Medulla oblongata (tissue), 1 donor: ENCODE measurements around the gene PIAS4.

ENCODE experiments used
- DNase-seq: peaks from one replicate; pipeline ENCODE4 v3.0.0-alpha.2; 2015; ENCODE audit errors: extremely low spot score

Gene PIAS4

GRCh38 chr19:3977242-3978143 lies 30.0 kb upstream of the PIAS4 start:
- DNase-seq: no peak

- no peak for DNase-seq
Observed at GRCh38 chr19:3978145-3978544, 29.4 kb upstream of the PIAS4 start.

- DNase-seq: no peak
Observed at GRCh38 chr19:3979289-3979673, 28.3 kb upstream of the PIAS4 start.

GRCh38 chr19:3979674-3980352 lies 27.7 kb upstream of the PIAS4 start:
- DNase-seq: no peak

- no peak for DNase-seq
Observed at GRCh38 chr19:3980353-3981251, 26.9 kb upstream of the PIAS4 start.

- no peak for DNase-seq
Observed at GRCh38 chr19:3981373-3981735, 26.2 kb upstream of the PIAS4 start.

GRCh38 chr19:3981736-3982681 lies 25.5 kb upstream of the PIAS4 start:
- DNase-seq: no peak

- DNase-seq: no peak
Observed at GRCh38 chr19:3982701-3983541, 24.6 kb upstream of the PIAS4 start.

GRCh38 chr19:3983542-3983914 lies 24.0 kb upstream of the PIAS4 start:
- DNase-seq: no peak

GRCh38 chr19:3983936-3984583 lies 23.5 kb upstream of the PIAS4 start:
- no peak for DNase-seq

- DNase-seq: peak; percentile 36
Observed at GRCh38 chr19:3984584-3984907, 23.0 kb upstream of the PIAS4 start.

- peak; percentile 91 for DNase-seq
Observed at GRCh38 chr19:3984908-3985642, 22.5 kb upstream of the PIAS4 start, which contains the start of gene EEF2. EEF2 (minus strand) TSS chr19:3985463; CDS start chr19:3985380, 83 bp downstream.

GRCh38 chr19:3985643-3986259 lies 21.8 kb upstream of the PIAS4 start:
- no peak for DNase-seq

GRCh38 chr19:3986260-3987041 lies 21.1 kb upstream of the PIAS4 start:
- peak; percentile 92 for DNase-seq

GRCh38 chr19:3987619-3988371 lies 19.7 kb upstream of the PIAS4 start:
- peak; percentile 89 for DNase-seq

GRCh38 chr19:3990815-3991117 lies 16.8 kb upstream of the PIAS4 start:
- DNase-seq: no peak

- no peak for DNase-seq
Observed at GRCh38 chr19:3995607-3996006, 11.9 kb upstream of the PIAS4 start.
